Natural killer cell treated with Interleukin-12 subunit alpha and Interleukin-12 subunit beta and Interleukin-15 and Interleukin-18, amount 100 ng/mL, for 72 hours (primary cell): ENCODE measurements around the gene MEGF6. TPM values are rescaled to one million over a fixed set of nuclear protein-coding genes. Genes with fewer than 3 reads are reported as not detected.

Experiments
- ATAC-seq, 2 donors: fragments of 150-1000 bp; cut with Tn5 transposase in 1 of 2; sonication (Bioruptor Pico), chemical (Tn5 transposase) in 1 of 2; 2 replicates each; pipeline ENCODE4 v1.10.0; 2021
- DNase-seq: peaks from one replicate; pipeline ENCODE4 v3.0.0; 2022; ENCODE audit warnings: low spot score
- H3K27ac Mint-ChIP-seq, 2 donors: 1 replicate in 1 of 2; 2 replicates in 1 of 2; pipeline ENCODE4 v1.8.0; 2022; ENCODE audit warnings: mixed read lengths in 2 of 2, mild to moderate bottlenecking in 1 of 2, moderate library complexity in 1 of 2
- H3K27me3 Mint-ChIP-seq, 2 donors: 1 replicate in 1 of 2; 2 replicates in 1 of 2; pipeline ENCODE4 v1.8.0; 2022; ENCODE audit warnings: mixed read lengths in 2 of 2
- H3K36me3 Mint-ChIP-seq: one replicate; pipeline ENCODE4 v1.8.0; 2022; ENCODE audit warnings: mixed read lengths
- H3K4me1 Mint-ChIP-seq, 2 donors: 1 replicate in 1 of 2; 2 replicates in 1 of 2; pipeline ENCODE4 v1.8.0; 2022; ENCODE audit warnings: low read depth in 2 of 2, mixed read lengths in 2 of 2, mild to moderate bottlenecking in 1 of 2
- H3K4me3 Mint-ChIP-seq: one replicate; pipeline ENCODE4 v1.8.0; 2022; ENCODE audit warnings: mixed read lengths
- H3K9me3 Mint-ChIP-seq: 2 replicates; pipeline ENCODE4 v1.8.0; 2022; ENCODE audit warnings: mixed read lengths
- total RNA-seq, 2 donors: library from RNA; stranded (reverse); gene quantifications; one replicate each; pipeline ENCODE4 v1.2.3, GENCODE V29; 2022

The MEGF6 gene
- total RNA-seq, 2 donors from 2014 or later = 0.36 to 1.6 TPM

DNA sequence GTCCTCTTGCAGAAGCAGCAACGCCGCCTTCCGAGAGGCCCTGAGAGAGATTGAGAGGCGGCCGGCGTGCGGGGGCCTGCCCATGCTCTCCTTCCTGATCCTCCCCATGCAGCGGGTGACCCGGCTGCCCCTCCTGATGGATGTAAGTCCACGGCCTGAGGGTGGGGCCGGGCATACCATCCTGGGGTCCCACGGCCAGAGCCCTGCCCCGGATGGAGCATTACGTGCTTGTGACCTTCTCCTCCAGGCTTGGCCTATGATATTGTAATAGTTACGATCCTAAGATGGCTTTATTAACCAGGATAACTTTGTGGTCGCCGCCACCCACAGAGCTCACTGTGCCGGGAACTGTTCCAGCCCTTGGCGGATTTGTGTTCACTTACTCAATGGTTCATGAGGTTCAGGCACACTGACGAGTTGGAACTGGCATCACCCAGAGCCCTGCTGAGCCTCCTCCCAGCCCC lies 137.9 kb downstream of the MEGF6 start:
- Mint-ChIP-seq H3K27me3 (no peaks in the 10 kb centered on the region), H3K9me3 (no peaks in the 10 kb centered on the region), H3K4me1 (peaks cover 0 to 3% of the 10 kb centered on the region in 2 donors), H3K36me3 (no peaks in the 10 kb centered on the region), H3K27ac (no peak overlapping the region), H3K4me3 (no peak overlapping the region)
- DNase-seq = no peak
- no peak for ATAC-seq

DNA sequence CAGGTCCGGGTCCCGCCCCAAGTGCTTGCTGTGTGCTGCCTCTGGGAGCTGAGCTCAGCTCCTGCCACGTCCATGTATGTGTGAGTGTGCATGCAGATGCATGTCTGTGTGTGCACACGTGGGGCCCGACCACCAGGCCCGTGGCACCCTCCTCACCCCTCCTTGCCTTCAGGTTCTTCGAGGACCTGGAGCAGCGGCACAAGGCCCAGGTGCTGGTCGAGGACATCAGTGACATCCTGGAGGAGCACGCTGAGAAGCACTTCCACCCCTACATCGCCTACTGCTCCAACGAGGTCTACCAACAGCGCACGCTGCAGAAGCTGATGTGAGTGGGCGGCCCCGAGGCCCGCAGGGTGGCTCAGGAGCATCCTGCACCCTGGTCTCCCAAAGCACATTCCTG lies 138.4 kb downstream of the MEGF6 start:
- ATAC-seq (no peak), DNase-seq (no peak)
- Mint-ChIP-seq H3K4me1 (peaks cover 0 to 3% of the 10 kb centered on the region in 2 donors), H3K36me3 (no peaks in the 10 kb centered on the region), H3K27me3 (no peaks in the 10 kb centered on the region), H3K27ac (no peak overlapping the region), H3K9me3 (no peaks in the 10 kb centered on the region), H3K4me3 (no peak overlapping the region)

DNA sequence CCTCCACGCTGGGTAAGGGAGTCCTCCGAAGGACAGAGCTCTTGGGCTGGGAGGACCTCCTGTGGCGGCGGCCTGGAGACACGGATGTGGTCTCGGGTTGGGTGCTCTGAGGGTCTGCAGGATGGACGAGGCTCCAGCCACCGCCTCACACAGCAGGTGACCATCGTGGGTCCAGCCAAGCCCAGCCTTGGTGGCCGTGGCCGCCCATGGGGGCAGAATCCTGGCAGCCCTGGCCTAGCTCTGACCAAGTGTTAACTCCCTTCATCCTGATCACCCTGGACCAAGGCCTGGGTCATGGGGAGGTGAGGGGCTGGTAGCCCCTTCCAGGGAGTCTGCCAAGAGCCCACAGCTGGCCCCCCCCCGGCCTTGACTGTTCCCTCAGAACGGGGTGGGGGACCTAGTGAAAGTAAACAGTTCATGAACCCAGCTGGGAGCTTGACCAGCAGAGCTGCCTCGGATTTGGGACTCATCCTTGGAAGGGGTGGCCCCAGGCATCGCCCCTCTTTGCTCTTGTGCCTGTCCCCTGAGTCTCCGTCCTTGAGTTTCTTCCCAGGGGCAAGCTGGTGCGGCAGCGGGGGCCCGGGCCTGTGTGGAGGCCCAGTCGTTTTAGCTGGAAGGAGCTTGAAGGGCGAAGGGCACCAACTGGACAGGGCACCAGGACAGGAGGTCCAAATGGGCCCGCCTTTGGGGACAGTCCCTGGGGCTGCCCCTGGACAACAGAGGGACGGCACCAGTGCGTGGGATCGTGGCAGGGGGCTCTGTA lies 139.0 kb downstream of the MEGF6 start:
- no peak for DNase-seq
- no peak overlapping the region for H3K4me3 Mint-ChIP-seq
- no peaks in the 10 kb centered on the region for H3K9me3 Mint-ChIP-seq
- no peak for ATAC-seq
- H3K4me1 Mint-ChIP-seq = peaks cover 0 to 3% of the 10 kb centered on the region in 2 donors
- no peak overlapping the region for H3K27ac Mint-ChIP-seq
- H3K36me3 Mint-ChIP-seq = no peaks in the 10 kb centered on the region
- H3K27me3 Mint-ChIP-seq = no peaks in the 10 kb centered on the region

DNA sequence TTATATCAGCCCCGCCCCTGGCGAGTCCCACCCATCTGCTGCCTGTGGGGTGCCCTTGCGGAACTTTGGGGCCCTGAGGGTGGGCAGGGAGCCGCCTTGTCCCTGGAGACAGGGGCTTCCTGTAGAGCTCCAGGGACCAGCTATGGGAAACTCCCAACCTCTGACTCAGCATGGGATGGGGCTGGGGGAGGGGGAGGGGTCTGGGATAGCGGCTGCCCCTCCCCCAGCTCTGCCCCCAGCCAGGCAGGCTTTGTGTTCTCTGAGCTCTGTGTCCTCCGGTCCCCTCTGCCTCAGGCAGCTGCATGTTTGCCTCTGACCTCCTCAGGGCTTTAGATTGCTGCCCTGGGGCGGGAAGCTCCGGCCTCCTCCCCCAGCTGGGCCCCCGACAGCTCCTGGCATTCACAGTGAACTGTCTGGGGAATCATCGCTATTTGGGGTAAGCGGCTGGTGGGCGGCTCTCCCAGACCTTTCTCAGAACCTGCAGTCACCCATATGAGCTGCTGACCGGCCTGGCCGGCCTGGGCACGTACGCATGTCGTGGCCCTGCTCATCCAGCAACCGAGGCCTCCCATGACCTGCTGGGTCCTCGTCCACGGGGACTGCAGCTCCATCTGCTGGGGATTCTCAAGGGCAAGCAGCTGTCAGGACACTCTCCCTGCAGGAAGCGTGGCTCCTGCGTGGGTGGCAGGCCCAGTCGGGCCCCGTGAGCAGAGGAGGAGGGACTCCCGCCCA lies 139.8 kb downstream of the MEGF6 start:
- Mint-ChIP-seq H3K27ac (no peak overlapping the region), H3K4me1 (peaks cover 0 to 3% of the 10 kb centered on the region in 2 donors), H3K9me3 (no peaks in the 10 kb centered on the region), H3K27me3 (no peaks in the 10 kb centered on the region), H3K4me3 (no peak overlapping the region), H3K36me3 (no peaks in the 10 kb centered on the region)
- ATAC-seq (no peak), DNase-seq (no peak)

DNA sequence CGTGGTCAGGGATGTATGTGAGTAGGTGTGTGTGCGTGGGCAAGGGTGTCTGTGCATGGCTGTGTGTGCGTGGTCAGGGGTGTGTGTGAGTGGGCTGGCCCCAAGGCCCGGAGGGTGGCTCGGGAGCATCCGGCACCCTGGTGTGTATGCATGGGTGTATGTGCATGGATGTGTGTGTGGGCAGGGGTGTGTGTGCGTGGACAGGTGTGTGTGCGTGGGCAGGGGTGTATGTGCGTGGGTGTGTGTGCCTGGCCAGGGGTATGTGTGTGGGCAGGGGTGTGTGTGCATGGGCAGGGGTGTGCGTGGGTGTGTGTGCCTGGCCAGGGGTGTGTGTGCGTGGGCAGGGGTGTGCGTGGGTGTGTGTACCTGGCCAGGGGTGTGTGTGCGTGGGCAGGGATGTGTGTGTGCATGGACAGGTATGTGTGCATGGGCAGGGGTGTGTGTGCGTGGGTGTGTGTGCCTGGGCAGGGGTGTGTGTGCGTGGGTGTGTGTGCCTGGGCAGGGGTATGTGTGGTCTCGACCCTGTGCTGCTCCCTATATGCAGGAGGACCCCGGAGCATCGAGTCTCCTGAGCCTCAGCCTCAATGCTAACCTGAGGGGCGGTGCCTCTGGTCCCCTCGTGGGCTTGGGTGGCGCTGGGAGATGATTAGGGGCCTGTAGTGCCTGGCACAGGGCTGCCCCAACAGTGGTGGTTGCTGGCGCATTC lies 140.5 kb downstream of the MEGF6 start:
- H3K4me1 Mint-ChIP-seq = peaks cover 0 to 3% of the 10 kb centered on the region in 2 donors
- no peak overlapping the region for H3K4me3 Mint-ChIP-seq
- no peaks in the 10 kb centered on the region for H3K36me3 Mint-ChIP-seq
- no peak overlapping the region for H3K27ac Mint-ChIP-seq
- ATAC-seq (peak in 1 of 2 donors; percentile 1), DNase-seq (no peak)
- H3K27me3 Mint-ChIP-seq = no peaks in the 10 kb centered on the region
- no peaks in the 10 kb centered on the region for H3K9me3 Mint-ChIP-seq

DNA sequence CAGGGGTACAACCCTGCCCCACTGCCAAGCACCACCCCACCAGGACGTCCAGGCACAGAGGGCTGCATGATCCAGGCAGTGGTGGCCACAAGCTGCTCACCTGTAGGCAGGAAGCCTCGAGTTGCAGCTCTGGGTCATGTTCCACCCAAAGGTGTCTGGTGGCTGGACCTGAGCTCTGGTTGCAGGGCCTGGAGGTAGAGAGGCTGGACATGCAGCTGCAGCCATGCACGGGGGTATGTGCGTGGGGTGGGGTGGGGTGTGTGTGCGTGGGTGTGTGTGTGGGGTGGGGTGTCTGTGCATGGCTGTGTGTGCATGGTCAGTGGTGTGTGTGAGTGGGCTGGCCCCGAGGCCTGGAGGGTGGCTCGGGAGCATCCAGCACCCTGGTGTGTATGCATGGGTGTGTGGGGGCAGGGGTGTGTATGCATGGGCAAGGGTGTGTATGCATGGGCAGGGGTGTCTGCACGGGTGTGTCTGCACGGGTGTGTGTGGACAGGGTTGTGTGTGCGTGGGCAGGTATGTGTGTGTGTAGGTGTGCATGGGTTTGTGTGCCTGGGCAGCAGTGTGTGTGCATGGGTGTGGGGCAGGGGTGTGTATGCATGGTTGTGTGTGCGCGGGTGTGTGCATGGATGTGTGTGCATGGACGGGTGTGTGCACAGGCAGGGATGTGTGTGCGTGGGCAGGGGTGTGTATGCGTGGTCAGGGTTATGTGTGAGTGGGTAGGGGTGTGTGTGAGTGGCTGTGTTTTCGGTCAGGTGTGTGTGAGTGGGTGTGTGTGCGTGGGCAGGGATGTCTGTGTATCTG lies 141.3 kb downstream of the MEGF6 start:
- DNase-seq (no peak), ATAC-seq (peak; percentile 2 to 13)
- Mint-ChIP-seq H3K9me3 (no peaks in the 10 kb centered on the region), H3K27me3 (no peaks in the 10 kb centered on the region), H3K4me1 (peaks cover 0 to 3% of the 10 kb centered on the region in 2 donors), H3K36me3 (no peaks in the 10 kb centered on the region), H3K27ac (no peak overlapping the region), H3K4me3 (no peak overlapping the region)

DNA sequence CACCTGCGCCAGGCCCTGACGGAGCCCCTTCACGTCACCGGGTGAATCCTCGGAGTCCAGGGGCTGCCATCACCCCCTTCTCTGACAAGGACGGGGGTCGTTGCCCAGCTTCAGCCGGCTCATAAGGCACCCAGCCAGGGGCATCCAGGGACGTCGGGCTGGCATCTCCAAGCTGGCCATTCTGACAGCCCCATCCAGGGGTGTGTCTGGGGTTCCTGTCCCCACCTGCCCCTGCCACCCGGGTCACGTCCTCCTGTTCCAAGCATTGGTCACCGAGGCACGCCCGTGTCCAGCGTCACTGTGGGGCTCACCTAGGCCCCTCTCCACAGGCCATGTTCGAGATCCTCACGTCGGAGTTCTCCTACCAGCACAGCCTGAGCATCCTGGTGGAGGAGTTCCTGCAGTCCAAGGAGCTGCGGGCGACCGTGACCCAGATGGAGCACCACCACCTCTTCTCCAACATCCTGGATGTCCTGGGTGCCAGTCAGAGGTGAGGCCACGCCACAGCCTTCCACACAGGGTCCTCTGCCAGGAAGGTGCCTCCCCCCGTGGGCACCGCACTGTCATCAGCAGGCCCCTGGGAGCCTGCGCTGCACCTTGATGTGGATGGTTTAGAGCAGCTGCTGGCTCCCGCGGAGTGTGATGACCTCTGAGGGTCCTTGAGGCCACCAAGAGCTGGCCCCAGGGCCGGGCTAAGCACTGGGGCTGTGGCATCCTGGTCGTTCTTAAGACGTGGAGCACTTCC lies 142.0 kb downstream of the MEGF6 start:
- DNase-seq = no peak
- Mint-ChIP-seq H3K4me3 (no peak overlapping the region), H3K36me3 (no peaks in the 10 kb centered on the region), H3K4me1 (peaks cover 0 to 3% of the 10 kb centered on the region in 2 donors), H3K9me3 (no peaks in the 10 kb centered on the region), H3K27me3 (no peaks in the 10 kb centered on the region), H3K27ac (no peak overlapping the region)
- ATAC-seq = no peak

DNA sequence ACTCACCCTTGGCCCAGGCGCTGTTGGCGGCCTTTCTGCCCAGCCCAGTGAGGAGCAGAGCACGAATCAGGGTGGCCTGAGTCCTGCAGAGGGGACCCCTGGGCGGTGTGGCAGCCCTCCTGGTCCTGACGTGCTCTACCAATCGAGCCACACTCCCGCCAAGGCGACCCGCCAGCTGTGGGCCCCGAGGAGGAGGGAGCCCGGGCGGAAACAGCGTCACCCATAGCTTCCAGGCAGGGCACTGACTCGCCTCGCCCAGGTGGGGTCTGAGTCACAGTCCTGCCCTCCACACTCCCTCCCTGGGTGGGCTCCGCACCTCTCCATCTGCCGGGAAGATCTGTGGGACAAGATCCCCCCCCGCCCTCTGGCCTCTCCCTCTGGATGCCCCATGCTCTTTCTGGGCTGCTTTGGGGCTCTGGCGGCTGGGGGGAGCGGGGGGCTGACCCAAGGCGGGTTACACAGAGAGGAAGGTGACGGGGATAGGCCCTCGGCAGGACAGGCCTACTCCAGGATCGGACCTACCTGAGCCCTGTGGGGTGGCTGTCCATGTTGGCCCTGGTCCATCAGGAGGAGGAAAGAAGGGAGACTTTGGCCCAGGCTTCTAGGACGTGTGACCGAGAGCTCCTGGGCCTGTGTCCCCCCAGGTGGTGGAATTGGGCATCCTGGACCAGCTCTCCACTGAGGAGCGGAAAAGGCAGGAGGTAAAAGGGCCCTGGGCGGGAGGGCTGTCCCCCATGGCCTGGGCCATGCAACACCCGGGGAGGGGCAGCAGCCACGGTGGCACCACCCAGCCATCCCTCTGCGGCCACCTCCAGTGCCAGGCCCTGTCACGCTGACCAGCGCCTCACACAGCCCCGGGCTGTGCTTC lies 142.8 kb downstream of the MEGF6 start:
- Mint-ChIP-seq H3K9me3 (no peaks in the 10 kb centered on the region), H3K4me3 (no peak overlapping the region), H3K36me3 (no peaks in the 10 kb centered on the region), H3K4me1 (peaks cover 0 to 3% of the 10 kb centered on the region in 2 donors), H3K27me3 (no peaks in the 10 kb centered on the region), H3K27ac (no peak overlapping the region)
- DNase-seq (no peak), ATAC-seq (no peak)

DNA sequence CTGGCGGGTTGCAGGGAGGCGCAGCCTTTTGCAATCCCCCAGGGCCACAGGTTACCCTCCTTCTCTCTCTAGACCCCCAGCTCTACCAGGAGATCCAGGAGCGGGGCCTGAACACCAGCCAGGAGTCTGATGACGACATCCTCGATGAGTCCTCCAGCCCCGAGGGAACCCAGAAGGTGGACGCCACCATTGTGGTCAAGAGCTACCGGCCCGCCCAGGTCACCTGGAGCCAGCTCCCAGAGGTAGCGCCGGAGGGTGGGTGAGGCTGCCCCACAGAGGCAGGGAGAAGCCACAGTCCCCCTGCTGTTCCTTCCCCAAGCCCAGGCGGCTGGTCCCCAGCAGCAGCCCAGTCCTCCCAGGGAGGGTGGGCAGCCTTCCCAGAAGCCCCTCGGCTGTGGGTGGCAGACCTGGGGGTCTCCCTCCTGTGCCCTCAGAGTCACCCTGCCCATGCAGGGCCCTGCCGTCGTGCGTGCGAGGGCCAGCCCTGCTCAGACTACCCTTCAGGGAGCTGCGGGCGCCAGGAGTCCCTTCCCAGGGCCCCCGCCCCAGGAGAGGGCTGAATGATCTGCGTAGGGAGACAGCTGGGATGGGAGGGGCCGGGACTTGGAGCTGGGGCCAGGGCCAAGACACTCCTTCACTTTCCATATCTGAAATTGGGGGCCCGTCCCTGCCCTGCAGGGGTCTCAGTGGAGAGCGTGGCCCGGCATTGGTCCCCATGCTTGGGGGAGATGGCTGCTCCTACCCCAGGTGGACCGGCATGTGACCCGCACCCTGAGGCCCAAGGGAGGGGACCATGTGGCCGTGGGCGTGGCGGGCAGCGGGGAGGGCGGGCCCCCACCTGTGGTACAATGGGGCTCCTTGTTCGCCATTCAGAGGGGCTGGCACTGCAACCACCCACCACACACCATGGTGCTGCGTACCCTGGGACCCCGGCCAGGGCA lies 143.9 kb downstream of the MEGF6 start:
- ATAC-seq (no peak), DNase-seq (no peak)
- Mint-ChIP-seq H3K4me1 (peaks cover 0 to 3% of the 10 kb centered on the region in 2 donors), H3K27ac (no peak overlapping the region), H3K9me3 (no peaks in the 10 kb centered on the region), H3K36me3 (no peaks in the 10 kb centered on the region), H3K4me3 (no peak overlapping the region), H3K27me3 (no peaks in the 10 kb centered on the region)

DNA sequence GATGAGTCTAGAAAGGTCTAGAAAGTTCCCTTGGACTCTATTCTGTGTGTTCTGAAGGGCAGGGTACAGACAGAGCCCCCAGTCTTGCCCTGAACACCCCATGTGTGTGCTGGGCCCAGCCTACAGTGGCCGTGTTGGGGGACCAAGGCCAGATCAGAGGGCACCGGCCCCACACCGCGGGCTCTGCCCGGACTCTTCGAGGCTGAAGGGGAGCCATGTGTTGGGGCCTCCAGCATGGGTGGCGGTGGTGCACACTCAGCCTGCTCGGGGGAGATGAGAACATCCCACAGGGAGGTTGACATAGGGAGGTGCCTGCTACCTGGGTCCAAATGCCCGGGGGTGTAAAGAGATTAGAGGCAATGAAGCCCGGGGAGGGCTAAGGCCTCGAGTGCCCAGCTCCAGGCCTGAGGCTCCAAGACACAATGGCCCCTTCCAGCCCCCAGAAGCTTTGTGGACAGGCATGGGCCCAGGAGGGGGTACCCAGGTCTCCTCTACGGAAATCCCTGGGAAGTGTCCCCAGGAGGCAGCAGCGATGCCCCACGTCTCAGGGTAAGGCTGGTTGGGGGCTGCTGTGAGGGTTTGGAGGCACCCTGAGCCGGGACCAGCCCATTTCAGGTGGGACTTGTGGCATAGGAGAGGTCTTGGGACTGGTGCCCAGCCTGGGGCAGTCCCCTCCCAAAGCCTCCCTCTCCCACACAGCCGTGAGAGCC lies 144.8 kb downstream of the MEGF6 start:
- no peak overlapping the region for H3K4me3 Mint-ChIP-seq
- no peaks in the 10 kb centered on the region for H3K27me3 Mint-ChIP-seq
- no peak overlapping the region for H3K27ac Mint-ChIP-seq
- H3K9me3 Mint-ChIP-seq = no peaks in the 10 kb centered on the region
- ATAC-seq (no peak), DNase-seq (no peak)
- peaks cover 0 to 3% of the 10 kb centered on the region in 2 donors for H3K4me1 Mint-ChIP-seq
- no peaks in the 10 kb centered on the region for H3K36me3 Mint-ChIP-seq

DNA sequence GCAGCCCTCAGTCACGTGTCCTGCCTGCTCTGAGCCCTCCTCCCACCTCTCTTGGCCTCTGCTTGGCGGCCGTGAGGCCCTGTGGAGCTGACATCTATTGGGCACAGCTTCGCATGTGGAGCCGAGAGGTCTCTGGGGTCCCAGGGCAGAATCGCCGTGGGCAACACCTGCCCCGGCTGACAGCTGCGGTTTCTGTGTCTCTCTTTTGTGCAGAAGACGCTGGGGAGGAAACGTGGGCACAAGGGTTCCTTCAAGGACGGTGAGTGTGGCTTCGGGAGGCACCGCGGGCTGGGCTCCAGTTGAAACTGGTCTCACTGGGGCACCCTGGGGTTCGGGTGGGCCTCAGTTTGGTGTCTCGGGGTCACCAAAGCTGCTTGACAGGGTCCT lies 145.4 kb downstream of the MEGF6 start:
- ATAC-seq (no peak), DNase-seq (no peak)
- H3K9me3 Mint-ChIP-seq = no peaks in the 10 kb centered on the region
- H3K36me3 Mint-ChIP-seq = no peaks in the 10 kb centered on the region
- no peaks in the 10 kb centered on the region for H3K27me3 Mint-ChIP-seq
- peaks cover 0 to 3% of the 10 kb centered on the region in 2 donors for H3K4me1 Mint-ChIP-seq
- H3K4me3 Mint-ChIP-seq = no peak overlapping the region
- no peak overlapping the region for H3K27ac Mint-ChIP-seq
